ENCODE results near the gene GPS1.

The GPS1 gene

DNA sequence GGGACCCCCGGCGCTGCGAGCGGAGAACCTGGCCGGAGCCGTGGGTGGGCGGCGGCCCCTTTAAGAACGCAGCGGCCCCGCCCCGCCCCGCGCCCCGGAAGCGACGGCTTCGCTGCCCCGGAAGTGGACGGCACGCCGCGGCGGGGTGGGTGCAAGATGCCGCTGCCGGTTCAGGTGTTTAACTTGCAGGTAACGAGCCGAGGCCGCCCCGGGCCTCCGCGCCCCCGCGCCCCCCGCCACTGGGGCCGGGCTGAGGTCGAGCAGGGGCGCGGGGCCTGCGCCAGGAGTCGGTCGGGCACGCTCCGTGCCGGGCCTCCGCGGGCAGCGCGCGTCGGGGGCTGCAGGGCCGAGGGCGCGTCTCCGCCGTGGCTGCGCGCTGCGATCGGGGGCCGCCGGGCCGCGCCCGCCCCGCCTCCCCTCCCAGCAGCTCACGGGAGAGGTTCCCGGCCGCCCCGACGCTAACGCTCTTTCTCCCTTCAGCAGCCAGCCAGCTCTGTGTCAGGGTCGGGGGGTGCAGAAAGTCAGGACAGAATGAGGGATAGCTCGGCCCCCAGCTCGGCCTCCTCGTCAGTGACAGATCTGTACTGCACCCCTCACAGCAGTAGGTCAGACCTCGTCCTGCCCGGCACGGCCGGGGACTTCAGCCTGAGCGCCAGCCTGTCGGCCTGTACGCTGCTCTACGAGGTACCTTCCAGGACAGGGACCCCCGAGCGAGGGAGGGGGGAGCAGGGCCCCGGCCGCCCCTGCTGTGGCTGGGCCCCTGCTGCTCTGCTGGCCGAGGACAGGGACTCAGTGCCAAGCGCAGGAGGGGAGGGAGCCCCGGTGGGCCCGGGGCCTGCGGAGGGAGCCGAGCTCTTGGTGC, at the start of gene GPS1, which contains the start of gene RFNG:
Gene GPS1 (plus strand): TSS at position 123 of the 862 bp plus-strand sequence. CDS start 34 bp downstream, at position 157.
Gene RFNG (minus strand): TSS at position 36 of the 862 bp plus-strand sequence. CDS start 45 bp downstream, outside the sequence.
- no peak within 1 kb of the TSS for H2AFZ ChIP-seq (ENCODE audit: low read length)

DNA sequence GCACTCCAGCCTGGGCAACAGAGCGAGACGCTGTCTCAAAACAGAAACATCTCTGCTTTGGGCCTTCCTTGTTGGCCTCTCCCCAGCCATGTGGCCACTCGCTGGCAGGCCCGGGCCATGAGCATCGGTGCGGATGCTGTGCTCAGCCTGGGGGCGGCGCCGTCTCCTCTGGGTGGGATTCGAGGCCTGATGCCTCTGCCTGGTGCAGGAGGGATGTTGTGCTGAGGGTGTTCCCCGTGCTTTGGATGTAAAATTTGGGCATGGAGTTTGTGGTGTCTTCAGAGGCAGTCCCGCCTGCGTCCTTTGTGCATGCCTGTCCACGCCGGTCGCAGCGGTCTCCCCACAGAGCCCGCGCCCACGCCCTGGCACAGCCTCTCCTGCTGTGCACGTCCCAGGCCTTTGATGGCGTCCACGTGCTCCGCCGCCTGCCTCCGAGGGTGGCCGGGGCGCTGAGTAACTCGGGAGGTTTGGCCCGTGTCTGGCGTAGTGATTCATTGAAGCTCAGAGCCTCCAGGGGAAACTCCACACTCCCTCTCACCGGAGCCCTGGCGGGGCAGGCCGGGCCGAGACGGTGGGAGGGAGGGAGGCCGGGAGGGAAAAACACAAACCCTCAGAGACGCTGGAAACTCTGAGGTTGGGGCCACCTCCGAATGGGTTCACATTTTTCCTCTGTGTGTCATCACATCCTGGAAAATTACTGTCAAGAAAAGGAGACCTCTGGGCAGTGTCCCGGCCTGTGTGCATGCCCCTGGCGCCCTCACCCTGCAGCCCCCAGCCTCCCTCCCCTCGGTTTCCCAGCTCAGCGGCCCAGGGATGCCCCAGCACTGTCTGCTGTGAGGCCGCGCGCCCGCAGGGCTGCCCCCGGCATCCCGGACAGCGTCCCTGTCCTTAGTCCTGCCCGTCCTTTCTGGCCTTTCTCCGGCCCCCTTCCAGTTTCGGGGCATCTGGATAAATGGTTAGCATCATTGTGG, 48.0 kb upstream of the GPS1 start:
- Histone ChIP-seq H3K4me1 (ENCODE audit: insufficient read depth, low read length, severe bottlenecking) (no peaks in the 10 kb centered on the region), H3K27me3 (ENCODE audit: insufficient read depth, low read length) (no peaks in the 10 kb centered on the region; the same call in 1 of the 2 replicates), H4K20me1 (ENCODE audit: insufficient read depth, low read length) (no peaks in the 10 kb centered on the region), H3K9me3 (ENCODE audit: low read length) (no peaks in the 10 kb centered on the region), H3F3A (ENCODE audit: insufficient read depth, low read length) (no peaks in the 10 kb centered on the region), H2AFZ (ENCODE audit: low read length) (no peak overlapping the region), H3K27ac (ENCODE audit: low read depth, low read length, poor library complexity, severe bottlenecking) (no peak overlapping the region), H3K4me3 (ENCODE audit: low read depth, low read length, poor library complexity, severe bottlenecking) (no peak overlapping the region), H3K9ac (ENCODE audit: low read length) (no peak overlapping the region), H3K4me2 (ENCODE audit: low read length) (no peak overlapping the region), H3K9me2 (ENCODE audit: low read depth, low read length) (no peaks in the 10 kb centered on the region), H3K36me3 (ENCODE audit: insufficient read depth, low read length) (no peaks in the 10 kb centered on the region), H3K79me2 (ENCODE audit: insufficient read depth, low read length) (no peaks in the 10 kb centered on the region)
- no peak for TF ChIP-seq EZH2 (IDR thresholded peaks at IDR 0.05; ENCODE audit: borderline replicate concordance, low read length)
- TF ChIP-seq, protein P1, sequence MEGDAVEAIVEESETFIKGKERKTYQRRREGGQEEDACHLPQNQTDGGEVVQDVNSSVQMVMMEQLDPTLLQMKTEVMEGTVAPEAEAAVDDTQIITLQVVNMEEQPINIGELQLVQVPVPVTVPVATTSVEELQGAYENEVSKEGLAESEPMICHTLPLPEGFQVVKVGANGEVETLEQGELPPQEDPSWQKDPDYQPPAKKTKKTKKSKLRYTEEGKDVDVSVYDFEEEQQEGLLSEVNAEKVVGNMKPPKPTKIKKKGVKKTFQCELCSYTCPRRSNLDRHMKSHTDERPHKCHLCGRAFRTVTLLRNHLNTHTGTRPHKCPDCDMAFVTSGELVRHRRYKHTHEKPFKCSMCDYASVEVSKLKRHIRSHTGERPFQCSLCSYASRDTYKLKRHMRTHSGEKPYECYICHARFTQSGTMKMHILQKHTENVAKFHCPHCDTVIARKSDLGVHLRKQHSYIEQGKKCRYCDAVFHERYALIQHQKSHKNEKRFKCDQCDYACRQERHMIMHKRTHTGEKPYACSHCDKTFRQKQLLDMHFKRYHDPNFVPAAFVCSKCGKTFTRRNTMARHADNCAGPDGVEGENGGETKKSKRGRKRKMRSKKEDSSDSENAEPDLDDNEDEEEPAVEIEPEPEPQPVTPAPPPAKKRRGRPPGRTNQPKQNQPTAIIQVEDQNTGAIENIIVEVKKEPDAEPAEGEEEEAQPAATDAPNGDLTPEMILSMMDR (IDR thresholded peaks at IDR 0.05; ENCODE audit: low read length) = no peak

More for the DNA sequence above, at the start of gene GPS1, which contains the start of gene RFNG:
- Histone ChIP-seq H3K27me3 (ENCODE audit: insufficient read depth, low read length) (no peaks in the 10 kb centered on the region), H3K79me2 (ENCODE audit: insufficient read depth, low read length) (0 out of 2 replicates have a peak, but pooled peaks cover 4% of the 10 kb centered on the region), H3K9ac (ENCODE audit: low read length) (peak within 1 kb of the TSS; percentile 81), H3K4me1 (ENCODE audit: insufficient read depth, low read length, severe bottlenecking) (peaks cover 27% of the 10 kb centered on the region), H3K4me3 (ENCODE audit: low read depth, low read length, poor library complexity, severe bottlenecking) (peak within 1 kb of the TSS; percentile 100), H3K9me2 (ENCODE audit: low read depth, low read length) (no peaks in the 10 kb centered on the region), H3K27ac (ENCODE audit: low read depth, low read length, poor library complexity, severe bottlenecking) (no peak within 1 kb of the TSS), H3K36me3 (ENCODE audit: insufficient read depth, low read length) (peaks cover 37% of the 10 kb centered on the region), H3K4me2 (ENCODE audit: low read length) (peak within 1 kb of the TSS; percentile 88), H4K20me1 (ENCODE audit: insufficient read depth, low read length) (no peaks in the 10 kb centered on the region), H3K9me3 (ENCODE audit: low read length) (no peaks in the 10 kb centered on the region), H3F3A (ENCODE audit: insufficient read depth, low read length) (no peaks in the 10 kb centered on the region)
- TF ChIP-seq, protein P1 (IDR thresholded peaks at IDR 0.05; ENCODE audit: low read length) = no peak
- no peak for TF ChIP-seq EZH2 (IDR thresholded peaks at IDR 0.05; ENCODE audit: borderline replicate concordance, low read length)
